GM12874 (cell line): Measurements from ENCODE around the gene FSTL4.

ENCODE experiments used
- CTCF ChIP-seq: IDR thresholded peaks from 2 replicates; pipeline ENCODE4 v1.5.1; 2011; ENCODE audit warnings: low read depth, mild to moderate bottlenecking, control low read depth, low read length, moderate library complexity; ENCODE audit not compliant: insufficient read depth

FSTL4 gene

GRCh38 chr5:133297293-133297692 lies 315.0 kb downstream of the FSTL4 start:
- TF ChIP-seq CTCF, result no peak

- no peak for TF ChIP-seq CTCF
These were observed 315.7 kb downstream of the FSTL4 start for GRCh38 chr5:133296624-133297023.

- TF ChIP-seq CTCF, result no peak
These were observed 316.8 kb downstream of the FSTL4 start for GRCh38 chr5:133295520-133295919.

- TF ChIP-seq CTCF, result no peak
These were observed 318.0 kb downstream of the FSTL4 start for GRCh38 chr5:133294380-133294779.

GRCh38 chr5:133293960-133294359 lies 318.4 kb downstream of the FSTL4 start:
- no peak for TF ChIP-seq CTCF

GRCh38 chr5:133292300-133292699 lies 320.0 kb downstream of the FSTL4 start:
- no peak for TF ChIP-seq CTCF

GRCh38 chr5:133291524-133291923 lies 320.8 kb downstream of the FSTL4 start:
- no peak for TF ChIP-seq CTCF
